Mesothelial cell of epicardium (in vitro differentiated cells): ENCODE data around the gene AOX1. TPM values are rescaled to one million over a fixed set of nuclear protein-coding genes. Genes with fewer than 3 reads are reported as not detected.

Source experiments
- DNase-seq, 2 experiments: peaks; one replicate each; pipeline ENCODE4 v3.0.0; 2021; ENCODE audit warnings: low spot score in 2 of 2; ENCODE audit not compliant: unreplicated experiment in 2 of 2
- H3K27ac Mint-ChIP-seq: 2 replicates; pipeline ENCODE4 v1.8.0; 2021; ENCODE audit warnings: mixed read lengths
- H3K27me3 Mint-ChIP-seq: 2 replicates; pipeline ENCODE4 v1.8.0; 2021; ENCODE audit warnings: low read depth, mixed read lengths
- H3K36me3 Mint-ChIP-seq: 2 replicates; pipeline ENCODE4 v1.8.0; 2021; ENCODE audit warnings: mixed read lengths
- H3K4me1 Mint-ChIP-seq: 2 replicates; pipeline ENCODE4 v1.8.0; 2021; ENCODE audit warnings: mixed read lengths
- H3K4me3 Mint-ChIP-seq: 2 replicates; pipeline ENCODE4 v1.8.0; 2021; ENCODE audit warnings: mild to moderate bottlenecking, moderate library complexity, mixed read lengths
- H3K9me3 Mint-ChIP-seq: 2 replicates; pipeline ENCODE4 v1.8.0; 2021; ENCODE audit warnings: mixed read lengths
- CTCF ChIP-seq: fragments of 200-600 bp; sonication (generic); IDR thresholded peaks from one replicate; pipeline ENCODE4 v1.5.0; 2021; ENCODE audit warnings: antibody characterized with exemption; ENCODE audit not compliant: unreplicated experiment
- total RNA-seq: library from RNA; stranded (reverse); gene quantifications from 3 replicates; pipeline ENCODE4 v1.2.1, GENCODE V29; 2021

Gene AOX1
- total RNA-seq, 1 donor from 2014 or later, result 2.2 TPM

- Mint-ChIP-seq H3K4me3 (no peak overlapping the region), H3K36me3 (no peaks in the 10 kb centered on the region), H3K27me3 (no peaks in the 10 kb centered on the region), H3K4me1 (peaks cover 25% of the 10 kb centered on the region), H3K9me3 (no peaks in the 10 kb centered on the region), H3K27ac (no peak overlapping the region)
- no peak for DNase-seq
- TF ChIP-seq CTCF, result no peak
These were observed 28.4 kb downstream of the AOX1 start for GRCh38 chr2:200614249-200614648.

GRCh38 chr2:200615247-200615646 lies 29.4 kb downstream of the AOX1 start:
- TF ChIP-seq CTCF, result no peak
- H3K27me3 Mint-ChIP-seq, result no peaks in the 10 kb centered on the region
- no peaks in the 10 kb centered on the region for H3K36me3 Mint-ChIP-seq
- no peaks in the 10 kb centered on the region for H3K9me3 Mint-ChIP-seq
- peaks cover 30% of the 10 kb centered on the region for H3K4me1 Mint-ChIP-seq
- DNase-seq, result no peak
- no peak overlapping the region for H3K4me3 Mint-ChIP-seq
- H3K27ac Mint-ChIP-seq, result no peak overlapping the region

GRCh38 chr2:200616193-200616592 lies 30.4 kb downstream of the AOX1 start:
- no peak for DNase-seq
- no peak for TF ChIP-seq CTCF
- Mint-ChIP-seq H3K27me3 (no peaks in the 10 kb centered on the region), H3K27ac (no peak overlapping the region), H3K4me3 (no peak overlapping the region), H3K4me1 (peaks cover 33% of the 10 kb centered on the region), H3K36me3 (no peaks in the 10 kb centered on the region), H3K9me3 (no peaks in the 10 kb centered on the region)

GRCh38 chr2:200616656-200617055 lies 30.8 kb downstream of the AOX1 start:
- Mint-ChIP-seq H3K4me1 (peaks cover 33% of the 10 kb centered on the region), H3K36me3 (no peaks in the 10 kb centered on the region), H3K9me3 (no peaks in the 10 kb centered on the region), H3K27me3 (no peaks in the 10 kb centered on the region), H3K4me3 (no peak overlapping the region), H3K27ac (peak overlapping the region; percentile 71)
- no peak for DNase-seq
- no peak for TF ChIP-seq CTCF

- no peak for DNase-seq
- Mint-ChIP-seq H3K4me1 (peaks cover 37% of the 10 kb centered on the region), H3K27ac (peak overlapping the region; percentile 71), H3K27me3 (no peaks in the 10 kb centered on the region), H3K4me3 (no peak overlapping the region), H3K36me3 (no peaks in the 10 kb centered on the region), H3K9me3 (no peaks in the 10 kb centered on the region)
- TF ChIP-seq CTCF, result no peak
These were observed 31.6 kb downstream of the AOX1 start for GRCh38 chr2:200617156-200618053.
